Stomach smooth muscle (tissue), 2 donors: ENCODE data around the gene RGS12.

Source experiments
- H3K27ac ChIP-seq: one replicate; pipeline ENCODE4 v1.7.0; 2013; ENCODE audit warnings: mild to moderate bottlenecking, low read length, inconsistent platforms
- H3K27me3 ChIP-seq, 2 donors: one replicate each; pipeline ENCODE4 v1.7.0; 2013; ENCODE audit warnings: low read length in 2 of 2; ENCODE audit not compliant: insufficient read depth in 2 of 2, control insufficient read depth in 1 of 2
- H3K36me3 ChIP-seq, 2 donors: one replicate each; pipeline ENCODE4 v1.7.0; 2013; ENCODE audit warnings: low read length in 2 of 2; ENCODE audit not compliant: control insufficient read depth in 2 of 2, insufficient read depth in 2 of 2
- H3K4me1 ChIP-seq: one replicate; pipeline ENCODE4 v1.7.0; 2013; ENCODE audit warnings: low read length; ENCODE audit not compliant: control insufficient read depth, insufficient read depth
- H3K4me3 ChIP-seq, 2 donors: one replicate each; pipeline ENCODE4 v1.7.0; 2013; ENCODE audit warnings: low read length in 2 of 2
- H3K9ac ChIP-seq, 2 donors: one replicate each; pipeline ENCODE4 v1.7.0; 2013; ENCODE audit warnings: low read length in 2 of 2, mild to moderate bottlenecking in 1 of 2
- H3K9me3 ChIP-seq, 2 donors: one replicate each; pipeline ENCODE4 v1.7.0; 2013; ENCODE audit warnings: low read length in 2 of 2; ENCODE audit not compliant: control insufficient read depth in 2 of 2
- donor health status: healthy.
- donor health status: Pancreatic carcinoma.

Gene RGS12

GRCh38 chr4:3292571-3293400 lies at the start of gene RGS12:
Gene RGS12, plus strand, starts transcription at chr4:3293021. Its CDS starts 23,150 bp downstream, at chr4:3316171.
- peak within 1 kb of the TSS; percentile 81 to 87 for H3K9ac ChIP-seq
- no peaks in the 10 kb centered on the region for H3K27me3 ChIP-seq
- H3K27ac ChIP-seq, result peak within 1 kb of the TSS; percentile 86
- no peaks in the 10 kb centered on the region for H3K36me3 ChIP-seq
- H3K4me3 ChIP-seq, result peak within 1 kb of the TSS; percentile 83 to 93
- H3K4me1 ChIP-seq, result peaks cover 26% of the 10 kb centered on the region
- H3K9me3 ChIP-seq, result peaks cover 0 to 10% of the 10 kb centered on the region in 2 donors

- Histone ChIP-seq H3K4me3 (no peak overlapping the region), H3K36me3 (peaks cover 8 to 9% of the 10 kb centered on the region in 2 donors), H3K9ac (no peak overlapping the region), H3K9me3 (no peaks in the 10 kb centered on the region), H3K27me3 (no peaks in the 10 kb centered on the region), H3K27ac (no peak overlapping the region), H3K4me1 (peaks cover 27% of the 10 kb centered on the region)
These were observed 49.6 kb upstream of the RGS12 start for GRCh38 chr4:3243136-3243780.

- Histone ChIP-seq H3K27me3 (no peaks in the 10 kb centered on the region), H3K4me3 (no peak overlapping the region), H3K9me3 (no peaks in the 10 kb centered on the region), H3K9ac (no peak overlapping the region), H3K36me3 (peaks cover 7 to 9% of the 10 kb centered on the region in 2 donors), H3K27ac (no peak overlapping the region), H3K4me1 (peaks cover 27% of the 10 kb centered on the region)
These were observed 48.8 kb upstream of the RGS12 start for GRCh38 chr4:3244002-3244401.

- Histone ChIP-seq H3K9me3 (no peaks in the 10 kb centered on the region), H3K9ac (no peak overlapping the region), H3K4me3 (no peak overlapping the region), H3K4me1 (peaks cover 27% of the 10 kb centered on the region), H3K36me3 (peaks cover 3 to 6% of the 10 kb centered on the region in 2 donors), H3K27me3 (no peaks in the 10 kb centered on the region), H3K27ac (no peak overlapping the region)
These were observed 48.1 kb upstream of the RGS12 start for GRCh38 chr4:3244747-3245146.

- H3K9ac ChIP-seq, result no peak overlapping the region
- H3K9me3 ChIP-seq, result no peaks in the 10 kb centered on the region
- peaks cover 30% of the 10 kb centered on the region for H3K4me1 ChIP-seq
- H3K4me3 ChIP-seq, result no peak overlapping the region
- H3K27ac ChIP-seq, result no peak overlapping the region
- no peaks in the 10 kb centered on the region for H3K27me3 ChIP-seq
- H3K36me3 ChIP-seq, result peaks cover 0 to 2% of the 10 kb centered on the region in 2 donors
These were observed 47.1 kb upstream of the RGS12 start for GRCh38 chr4:3245676-3246075.

GRCh38 chr4:3246458-3247398 lies 46.1 kb upstream of the RGS12 start:
- no peaks in the 10 kb centered on the region for H3K27me3 ChIP-seq
- H3K9ac ChIP-seq, result no peak overlapping the region
- H3K4me1 ChIP-seq, result peaks cover 22% of the 10 kb centered on the region
- H3K36me3 ChIP-seq, result peaks cover 0 to 2% of the 10 kb centered on the region in 2 donors
- no peaks in the 10 kb centered on the region for H3K9me3 ChIP-seq
- H3K4me3 ChIP-seq, result no peak overlapping the region
- H3K27ac ChIP-seq, result no peak overlapping the region

- peaks cover 16% of the 10 kb centered on the region for H3K4me1 ChIP-seq
- no peaks in the 10 kb centered on the region for H3K27me3 ChIP-seq
- no peak overlapping the region for H3K4me3 ChIP-seq
- no peak overlapping the region for H3K9ac ChIP-seq
- peaks cover 0 to 2% of the 10 kb centered on the region in 2 donors for H3K36me3 ChIP-seq
- H3K27ac ChIP-seq, result no peak overlapping the region
- no peaks in the 10 kb centered on the region for H3K9me3 ChIP-seq
These were observed 45.2 kb upstream of the RGS12 start for GRCh38 chr4:3247399-3248177.

GRCh38 chr4:3248178-3248480 lies 44.7 kb upstream of the RGS12 start:
- H3K27me3 ChIP-seq, result no peaks in the 10 kb centered on the region
- no peaks in the 10 kb centered on the region for H3K36me3 ChIP-seq
- no peaks in the 10 kb centered on the region for H3K9me3 ChIP-seq
- no peak overlapping the region for H3K9ac ChIP-seq
- H3K4me3 ChIP-seq, result no peak overlapping the region
- peaks cover 15% of the 10 kb centered on the region for H3K4me1 ChIP-seq
- no peak overlapping the region for H3K27ac ChIP-seq

GRCh38 chr4:3248811-3249661 lies 43.8 kb upstream of the RGS12 start, which contains the start of gene MSANTD1:
Gene MSANTD1, plus strand, starts transcription at chr4:3249159. Its CDS starts 64 bp downstream, at chr4:3249223.
- H3K36me3 ChIP-seq, result no peaks in the 10 kb centered on the region
- no peaks in the 10 kb centered on the region for H3K9me3 ChIP-seq
- H3K27me3 ChIP-seq, result no peaks in the 10 kb centered on the region
- no peak within 1 kb of the TSS for H3K4me3 ChIP-seq
- H3K4me1 ChIP-seq, result peaks cover 13% of the 10 kb centered on the region
- H3K9ac ChIP-seq, result no peak within 1 kb of the TSS
- H3K27ac ChIP-seq, result peak within 1 kb of the TSS; percentile 24
